Measurements from ENCODE around the gene ARL5C.

Gene ARL5C

DNA sequence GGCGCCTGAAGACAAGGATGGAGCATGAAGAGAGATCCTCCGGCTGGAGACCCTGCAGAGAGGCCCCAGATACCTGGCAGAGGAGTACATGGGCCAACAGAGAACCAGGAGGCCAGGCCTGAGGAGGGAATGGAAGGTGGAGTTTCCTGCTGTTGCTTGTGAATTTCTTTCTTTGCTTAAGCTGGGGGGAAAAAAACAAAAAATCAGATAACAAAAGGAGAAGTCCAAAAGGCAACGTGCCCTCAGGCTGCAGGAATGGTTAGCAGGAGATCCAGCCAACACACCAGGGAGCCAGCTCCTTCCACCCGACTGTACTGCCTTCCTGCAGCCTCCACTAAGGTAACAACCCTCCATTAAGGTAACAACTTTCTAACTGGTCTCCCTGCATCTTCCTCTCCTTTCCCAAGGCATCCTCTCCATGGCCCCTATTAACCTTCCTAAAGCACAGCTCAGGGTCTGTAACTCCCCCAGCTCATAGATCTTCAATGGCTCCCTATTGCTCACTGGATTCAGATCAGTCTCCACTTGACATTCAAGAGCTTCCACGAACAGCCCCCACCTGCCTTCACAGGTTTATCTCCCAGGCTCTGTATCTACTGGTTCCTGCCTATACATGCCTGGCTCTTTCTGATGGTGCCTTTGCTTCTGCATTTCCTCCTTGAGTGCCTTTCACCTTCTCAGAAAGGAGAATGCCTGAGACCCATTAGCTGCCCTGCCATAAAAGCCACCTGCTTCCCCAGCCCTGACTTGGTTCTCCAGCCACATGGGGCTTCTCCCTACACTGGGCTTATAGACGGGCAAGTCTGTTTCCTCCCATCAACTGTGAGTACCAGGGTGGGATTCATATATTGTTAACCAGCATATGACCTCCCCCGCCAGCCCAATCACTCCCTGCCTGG is 725 bp upstream of the ARL5C start:
- DNase-seq: no peak

DNA sequence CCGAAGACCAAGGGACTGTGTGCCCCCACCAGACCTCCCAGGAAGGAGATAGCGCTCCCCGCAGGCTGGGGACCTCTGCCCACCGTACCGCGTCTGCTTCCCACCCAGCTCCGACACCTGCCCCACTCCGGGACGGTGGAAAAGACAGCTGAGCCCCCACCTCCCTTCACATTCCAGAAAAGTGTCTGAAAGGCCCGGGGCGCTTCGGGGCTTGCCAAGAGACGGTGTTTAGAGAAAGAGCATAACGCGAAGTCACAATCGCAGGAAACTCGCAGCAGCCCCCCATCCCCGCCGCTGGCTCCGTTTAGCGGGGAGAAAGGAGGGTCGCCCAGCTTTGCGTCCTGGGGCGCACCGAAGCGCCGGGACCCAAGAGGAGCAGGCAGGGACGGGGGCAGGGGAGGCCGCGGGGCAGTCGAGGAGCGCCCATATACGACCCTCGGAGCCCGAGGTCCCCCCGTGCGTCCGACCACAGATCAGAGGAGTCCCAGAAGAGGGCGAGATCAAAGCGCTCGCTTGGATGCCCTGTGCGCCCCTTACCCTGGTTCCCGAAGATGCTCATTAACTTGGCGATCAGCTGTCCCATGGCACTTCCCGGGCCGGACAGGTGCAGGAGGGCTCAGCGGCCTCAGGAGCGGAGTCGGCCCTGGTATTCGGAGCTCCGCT is 652 bp downstream of the ARL5C start:
- no peak for DNase-seq

DNA sequence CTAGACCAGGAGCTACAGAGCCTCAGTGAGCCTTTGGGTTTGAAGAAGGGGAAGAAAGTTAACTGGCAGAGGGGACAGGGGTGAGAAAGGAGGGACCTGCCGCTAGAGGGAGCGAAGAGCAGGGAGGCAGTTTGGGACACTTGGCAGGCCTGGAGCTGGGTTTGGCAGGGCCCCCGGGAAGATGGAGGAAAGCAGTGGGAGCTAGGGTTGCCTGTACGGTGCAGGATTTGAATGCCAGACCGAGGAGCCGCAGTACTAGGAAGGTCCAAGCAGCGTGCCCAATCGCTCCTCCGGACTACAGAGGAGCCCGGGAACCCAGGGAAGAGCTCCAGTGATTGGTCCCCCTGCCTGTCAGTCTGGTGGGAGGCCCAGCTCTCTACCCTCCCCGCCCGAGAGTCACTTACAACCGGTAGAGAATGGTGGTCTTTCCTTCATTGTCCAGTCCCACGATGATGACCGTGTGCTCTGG is 1.3 kb downstream of the ARL5C start:
- peak; percentile 68 for DNase-seq

DNA sequence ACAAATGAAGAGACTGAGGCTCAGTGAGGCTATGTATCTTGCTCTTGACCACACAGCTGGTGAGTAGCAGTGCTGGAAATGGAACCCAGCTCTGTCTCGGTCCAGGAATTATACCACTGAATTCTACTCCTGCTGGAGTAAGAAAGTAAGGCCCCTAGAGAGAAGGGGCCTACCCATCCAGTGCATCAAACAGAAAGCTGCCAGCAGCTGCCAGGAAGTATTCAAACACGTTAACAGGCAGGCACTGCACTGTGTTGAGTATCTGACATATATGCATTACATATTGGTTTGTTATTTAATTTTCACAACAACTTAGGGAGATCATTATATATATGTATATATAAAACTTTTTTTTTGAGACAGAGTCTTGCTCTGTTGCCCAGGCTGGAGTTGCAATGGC is 4.0 kb downstream of the ARL5C start:
- no peak for DNase-seq

DNA sequence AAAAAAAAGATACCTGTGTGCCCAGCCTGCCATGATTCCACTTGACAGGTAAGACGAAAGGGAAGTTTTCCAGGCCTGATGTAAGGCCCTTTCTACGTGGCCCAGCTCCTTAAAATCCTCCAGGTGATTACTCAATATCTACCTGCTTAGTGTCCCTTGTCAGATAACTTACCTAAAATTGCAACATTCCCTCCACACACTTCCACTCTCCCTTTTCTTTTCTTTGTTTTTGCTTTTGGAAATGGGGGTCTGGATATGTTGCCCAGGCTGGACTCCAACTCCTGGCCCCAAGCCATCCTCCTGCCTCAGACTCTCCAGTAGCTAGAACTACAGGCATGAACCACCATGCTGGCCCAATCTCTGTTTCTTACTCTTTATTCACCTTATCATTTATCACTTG is 7.3 kb downstream of the ARL5C start:
- no peak for DNase-seq

DNA sequence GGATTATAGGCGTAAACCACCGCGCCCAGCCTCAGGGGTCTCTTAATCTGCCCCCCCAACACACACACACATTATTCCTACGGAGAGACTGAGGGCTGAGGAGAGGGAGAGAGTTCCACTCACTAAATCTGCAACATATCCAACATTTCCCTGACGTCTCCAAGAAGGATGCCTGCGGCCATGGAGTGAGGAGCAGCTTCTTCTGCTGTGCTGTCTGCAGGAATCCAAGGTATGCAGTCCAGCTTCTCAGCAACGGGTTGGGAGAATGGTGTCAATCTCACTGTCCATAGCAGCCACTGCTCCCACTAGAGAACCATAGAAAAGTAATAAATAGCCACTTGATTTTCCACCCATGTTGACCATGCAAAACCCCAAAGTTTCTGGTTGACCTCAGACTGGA is 9.5 kb downstream of the ARL5C start:
- DNase-seq: no peak

DNA sequence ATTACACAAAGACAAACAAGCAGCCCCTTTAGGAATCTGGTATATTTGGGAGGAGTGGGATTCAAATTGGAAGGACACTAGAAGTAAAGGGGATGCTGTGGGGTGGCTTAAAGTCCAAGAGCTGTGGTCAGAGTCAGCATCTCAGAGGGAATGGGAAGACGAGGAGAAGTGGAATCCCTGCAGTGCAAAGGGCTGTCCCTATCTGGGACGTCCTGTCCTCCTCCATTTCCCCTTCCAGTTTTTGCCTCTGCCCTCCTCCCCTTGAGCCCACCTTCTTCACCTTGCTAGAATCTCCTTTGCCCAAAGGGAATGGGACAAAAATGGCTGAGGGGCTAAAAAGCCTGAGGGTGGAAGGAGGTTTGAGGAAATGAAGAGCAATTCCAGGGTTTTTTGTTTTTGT is 10.3 kb downstream of the ARL5C start:
- no peak for DNase-seq

DNA sequence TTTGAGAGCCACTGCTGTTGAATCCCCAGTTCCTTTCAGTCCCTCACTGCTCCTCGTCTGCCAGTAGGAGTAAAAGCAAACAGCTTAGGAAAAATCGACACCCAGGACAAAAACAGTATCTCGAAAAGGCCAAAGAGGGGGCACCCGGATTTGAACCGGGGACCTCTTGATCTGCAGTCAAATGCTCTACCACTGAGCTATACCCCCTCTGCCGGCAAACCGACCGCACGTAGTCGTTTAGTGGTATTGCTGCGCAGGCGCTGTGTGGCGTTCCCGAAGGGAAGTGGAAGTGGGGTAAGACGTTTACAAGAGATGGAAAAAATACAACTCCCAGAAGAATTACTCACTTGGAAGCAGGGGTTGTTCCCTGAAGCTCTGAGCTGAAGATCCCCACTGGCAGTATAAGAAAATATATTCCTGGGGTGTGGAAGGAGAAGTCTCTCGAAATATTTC is 12.3 kb downstream of the ARL5C start:
- peak; percentile 98 to 99 for DNase-seq

DNA sequence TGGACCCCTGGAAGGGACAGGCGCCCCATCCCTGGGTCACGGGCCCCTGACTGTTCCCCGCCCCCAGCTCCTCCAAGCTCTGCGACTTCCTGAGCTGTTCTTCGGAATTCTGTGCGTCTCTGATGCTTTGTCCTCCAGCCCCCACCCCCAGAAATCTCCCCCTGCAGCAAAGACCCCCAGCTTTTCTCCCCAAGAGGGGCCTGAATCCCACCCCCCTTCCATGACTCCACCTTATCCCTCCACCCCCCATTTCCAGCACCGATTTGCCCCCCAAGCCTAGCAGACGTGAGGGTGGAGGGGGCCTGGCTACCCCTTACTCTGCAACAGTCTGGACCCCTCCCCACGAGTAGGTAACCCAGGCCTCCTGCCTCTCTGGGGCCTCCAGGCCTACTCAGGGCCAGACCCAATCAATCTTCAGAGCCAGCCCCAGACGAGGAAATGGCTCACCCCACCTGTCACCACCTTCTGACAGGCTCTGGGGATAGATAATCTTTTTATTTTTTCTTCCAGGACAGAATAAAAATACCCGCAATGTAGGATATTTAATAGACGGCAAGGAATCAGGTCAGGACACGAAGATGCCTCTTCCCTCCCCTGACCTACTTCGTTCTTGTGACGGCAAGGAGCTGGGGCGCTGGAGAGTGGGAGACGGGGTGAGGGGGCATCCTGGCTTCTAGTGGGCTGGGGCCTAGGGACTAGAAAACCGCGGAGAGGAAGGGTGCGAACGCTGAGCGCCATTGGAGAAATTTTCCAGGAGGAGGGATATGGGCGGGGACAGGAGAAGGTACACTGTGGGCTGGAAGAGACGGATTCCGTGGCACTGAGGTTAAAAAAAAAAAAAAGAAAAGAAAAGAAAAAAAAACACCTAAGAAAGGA is 13.8 kb downstream of the ARL5C start:
- DNase-seq: peak in 1 of 2 donors; percentile 12

DNA sequence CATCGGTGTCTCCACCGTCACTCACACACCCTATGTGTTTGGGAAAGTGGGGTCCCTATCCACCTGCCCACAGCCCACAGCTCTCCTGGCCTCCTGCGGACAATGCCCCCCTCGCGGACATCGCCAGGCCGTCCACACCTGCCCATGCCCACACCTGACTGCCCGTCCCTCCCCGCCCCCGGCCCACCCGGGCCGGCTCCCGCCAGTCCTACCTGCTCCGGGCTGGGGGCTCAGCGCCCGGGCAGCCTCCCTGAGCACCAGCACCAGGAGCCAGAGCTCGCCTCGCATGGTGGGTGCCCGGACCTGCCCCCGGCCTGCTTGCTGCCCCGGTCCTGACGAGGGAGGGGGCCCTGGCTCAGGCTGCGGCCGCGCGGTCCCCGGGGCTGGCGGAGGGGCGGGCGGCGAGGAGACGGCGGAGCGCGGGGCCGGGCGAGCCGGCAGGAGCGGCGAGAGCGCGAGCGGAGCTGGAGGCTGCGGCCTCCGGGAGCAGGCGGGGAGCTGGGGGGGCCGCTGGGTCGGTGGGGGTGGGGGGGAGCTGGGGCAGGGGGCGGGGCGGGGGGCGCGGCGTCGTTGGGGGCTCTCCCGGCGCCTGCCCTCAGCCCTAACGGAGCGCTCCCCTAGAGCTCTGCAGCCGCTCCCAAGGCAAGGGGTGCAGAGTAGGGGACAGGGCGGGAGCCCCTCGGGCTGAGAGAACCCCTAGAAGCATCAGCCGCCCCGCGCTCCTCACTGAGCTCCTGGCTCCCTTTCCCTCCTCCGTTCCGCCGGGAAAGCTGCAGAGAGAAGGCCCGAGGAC is 14.6 kb downstream of the ARL5C start, which contains the start of gene PLXDC1:
Gene PLXDC1, minus strand, starts transcription at position 488 of the 793 bp plus-strand sequence. Its CDS starts 200 bp downstream, at position 288.
- DNase-seq: no peak

DNA sequence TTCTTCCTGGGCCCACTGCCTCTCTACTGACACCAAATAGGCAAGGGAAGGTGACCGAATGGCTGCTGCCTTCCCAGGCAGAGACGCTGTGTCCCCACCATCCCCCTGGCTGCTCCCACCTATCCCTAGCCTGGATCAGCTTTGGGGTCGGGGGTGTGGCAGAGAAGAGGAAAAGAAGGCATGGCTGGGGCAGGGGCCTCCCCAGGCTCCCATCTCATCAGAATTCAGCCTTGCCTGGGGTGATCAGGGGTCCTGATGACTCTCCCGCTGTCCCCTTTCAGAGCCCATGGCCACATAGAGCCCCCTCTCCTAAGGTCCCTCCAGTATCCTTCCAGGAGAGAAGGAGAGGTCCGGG is 15.2 kb downstream of the ARL5C start:
- no peak for DNase-seq

DNA sequence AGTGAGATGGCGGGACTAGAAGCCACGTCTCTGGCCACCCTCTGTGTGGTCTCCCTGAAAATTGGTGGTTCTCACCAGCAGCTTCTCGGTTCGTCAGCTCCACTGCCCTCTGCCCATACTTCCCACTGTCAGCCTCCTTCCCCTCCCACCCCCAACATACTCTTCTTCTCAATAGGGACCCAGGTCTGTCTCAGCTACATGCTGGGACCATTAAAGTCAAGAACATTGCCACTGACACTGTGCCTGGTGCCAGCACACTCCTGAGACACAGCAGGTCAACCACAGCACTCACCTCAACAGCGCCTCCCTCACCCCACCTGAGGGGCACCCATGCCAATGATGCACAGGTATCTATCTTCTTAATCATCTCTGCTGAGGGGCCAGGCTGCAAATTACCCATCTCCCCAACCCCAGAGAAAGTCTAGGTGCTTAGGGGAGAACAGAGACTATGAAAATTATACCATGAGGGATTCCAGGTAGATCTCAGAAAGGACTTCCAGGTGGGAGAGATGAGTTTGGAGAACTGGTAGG is 15.8 kb downstream of the ARL5C start:
- no peak for DNase-seq

DNA sequence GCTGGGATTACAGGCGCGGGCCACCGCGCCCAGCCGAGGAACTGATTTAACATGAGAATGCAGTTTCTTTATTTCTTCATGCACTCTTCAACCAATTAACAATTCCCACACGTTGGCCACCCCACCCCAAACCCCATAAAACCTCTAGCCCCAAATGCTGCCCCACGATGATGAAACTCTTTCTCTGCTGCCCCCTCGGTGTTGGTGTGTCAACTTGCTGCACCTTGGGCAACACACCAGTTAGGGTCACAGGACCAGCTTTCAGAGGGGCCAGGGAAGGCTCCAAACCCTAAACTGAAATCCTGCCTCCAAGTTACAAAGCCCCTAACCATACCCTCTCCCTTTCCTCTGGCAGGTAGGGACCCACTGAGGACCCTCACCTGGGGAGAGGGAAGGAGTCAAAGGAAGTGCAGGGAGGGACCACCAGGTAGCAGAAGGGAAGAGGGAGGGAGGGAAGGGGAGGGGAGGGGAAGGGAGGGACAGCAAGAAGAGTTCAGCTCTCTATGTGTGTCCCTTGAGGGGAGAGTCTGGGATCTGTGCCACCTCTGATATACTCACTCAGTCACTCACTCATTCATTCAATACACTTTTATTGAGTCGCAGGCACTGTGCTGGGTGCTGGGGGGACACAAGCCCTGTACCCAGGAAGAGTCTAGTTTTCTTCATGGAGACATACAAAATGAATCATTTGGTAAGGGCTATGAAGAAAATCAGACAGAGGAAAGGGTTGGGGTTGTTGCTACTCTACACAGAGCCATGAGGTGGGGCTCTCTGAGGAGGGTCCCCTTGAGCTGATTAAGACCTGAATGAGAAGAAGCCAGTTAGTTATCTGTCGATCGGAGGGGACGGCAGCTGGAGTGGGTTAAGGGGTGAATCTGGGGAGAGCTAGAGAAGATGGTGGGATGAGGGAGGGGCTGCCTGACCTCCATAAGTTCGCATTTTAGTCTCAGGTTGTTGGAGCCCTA is 18.5 kb downstream of the ARL5C start:
- DNase-seq: no peak

DNA sequence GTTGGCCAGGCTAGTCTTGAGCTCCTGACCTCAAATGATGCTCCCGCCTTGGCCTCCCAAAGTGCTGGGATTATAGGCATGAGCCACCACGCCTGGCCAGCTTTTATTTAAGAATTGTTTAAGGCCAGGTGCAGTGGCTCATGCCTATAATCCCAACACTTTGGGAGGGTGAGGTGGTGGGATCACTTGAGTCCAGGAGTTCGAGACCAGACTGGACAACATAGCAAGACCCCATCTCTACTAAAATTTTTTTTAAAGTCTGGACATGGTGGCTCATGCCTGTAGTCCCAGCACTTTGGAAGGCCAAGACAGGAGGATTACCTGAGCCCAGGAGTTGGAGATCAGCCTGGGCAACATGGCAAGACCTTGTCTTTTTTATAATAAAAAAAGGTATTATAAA is 19.7 kb downstream of the ARL5C start:
- no peak for DNase-seq

DNA sequence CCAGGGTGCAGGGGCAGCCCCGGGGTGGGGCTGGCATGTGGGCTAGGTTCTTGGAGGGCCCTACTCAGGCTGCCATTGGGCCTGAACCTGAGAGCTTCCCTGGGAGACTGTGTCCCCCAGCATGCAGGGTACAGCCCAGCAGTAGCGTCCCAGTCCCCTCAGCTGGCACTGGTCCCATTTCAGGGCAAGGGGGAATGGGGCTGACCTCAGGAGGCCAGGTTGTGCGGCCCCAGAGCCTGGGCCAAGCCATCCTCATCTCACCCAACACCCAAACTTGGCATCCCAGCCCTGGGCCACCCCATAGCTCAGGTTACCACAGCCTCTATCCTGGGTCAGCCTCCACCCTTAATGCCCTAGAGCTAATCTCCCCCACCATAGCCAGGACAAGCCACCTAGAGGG is 20.8 kb downstream of the ARL5C start:
- no peak for DNase-seq

DNA sequence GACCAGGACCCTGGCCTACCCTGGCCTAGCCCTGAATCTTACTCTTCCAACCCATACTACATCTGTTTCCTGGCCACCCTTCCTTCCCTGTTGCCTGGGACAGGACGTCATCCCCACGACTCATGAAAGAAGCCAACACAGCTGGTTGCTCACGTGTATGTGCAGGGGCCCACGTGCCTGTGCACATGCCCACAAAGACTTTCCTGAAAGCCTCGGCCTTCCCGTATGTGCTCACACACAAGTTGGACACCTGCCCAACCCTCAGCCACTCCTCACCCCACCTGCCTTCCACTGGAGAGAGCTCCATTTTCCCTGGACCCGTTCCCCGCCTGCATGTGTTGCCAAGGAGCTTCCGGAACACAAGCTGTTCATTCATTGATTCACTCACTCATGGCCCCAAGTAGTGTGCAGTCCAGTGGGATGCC is 21.5 kb downstream of the ARL5C start:
- no peak for DNase-seq

DNA sequence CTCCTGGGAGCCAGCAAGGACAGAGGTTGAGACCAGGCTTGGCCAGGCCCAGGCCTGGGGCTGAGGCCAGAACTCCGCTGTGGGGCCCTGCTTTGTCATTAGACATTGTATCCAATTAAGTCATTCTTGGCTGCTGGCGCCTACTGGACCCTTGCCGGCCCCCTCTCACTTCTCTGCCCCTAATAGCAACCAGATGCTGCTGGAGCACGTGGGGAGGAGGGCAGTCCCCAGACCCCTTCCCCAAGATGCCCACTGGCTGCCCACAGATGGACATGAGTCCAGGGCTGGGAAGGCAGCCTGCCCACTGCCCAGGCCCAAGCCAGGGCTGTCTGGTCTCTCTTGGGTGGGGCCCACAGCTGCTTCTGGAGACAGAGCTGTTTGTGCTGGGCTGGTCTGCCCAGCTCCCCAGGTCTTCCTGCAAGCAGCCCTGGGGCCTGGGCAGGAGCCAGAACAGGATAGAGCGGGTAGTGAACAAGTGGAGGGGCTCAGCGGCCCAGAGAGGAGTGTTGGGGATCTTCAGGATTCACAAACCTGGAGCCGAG is 22.3 kb downstream of the ARL5C start:
- DNase-seq: no peak

DNA sequence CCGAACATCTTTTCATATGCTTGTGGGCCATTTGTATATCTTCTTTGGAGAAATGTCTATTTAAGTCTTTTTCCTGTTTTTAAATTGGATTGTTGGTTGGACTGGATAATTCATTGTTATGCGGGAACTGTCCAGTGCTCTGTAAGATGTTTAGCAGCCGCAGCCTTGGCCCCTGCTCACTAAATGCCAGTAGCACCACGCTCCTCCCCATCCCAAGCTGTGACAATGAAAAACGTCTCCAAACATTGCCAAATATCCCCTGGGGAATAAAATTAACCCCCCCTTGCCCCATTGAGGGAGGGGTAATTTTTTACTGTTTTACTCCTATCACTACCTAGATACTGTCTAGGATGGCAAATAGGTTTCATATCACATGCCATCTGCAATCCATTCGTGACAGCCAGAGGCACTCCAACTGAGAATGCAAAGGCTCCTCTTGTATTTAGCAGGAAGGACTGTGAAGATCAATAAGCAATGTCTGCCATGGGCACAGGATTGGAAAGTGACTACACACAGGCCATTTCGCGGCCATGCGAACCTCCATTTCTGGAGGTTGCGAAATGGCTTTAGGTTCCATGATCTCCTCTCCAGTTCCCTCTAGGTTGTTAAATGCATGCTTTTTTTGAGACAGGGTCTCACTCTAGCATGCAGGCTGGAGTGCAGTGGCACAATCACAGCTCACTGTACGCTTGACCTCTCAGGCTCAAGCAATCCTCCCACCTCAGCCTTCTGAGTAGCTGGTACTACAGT is 23.9 kb downstream of the ARL5C start:
- DNase-seq: no peak

DNA sequence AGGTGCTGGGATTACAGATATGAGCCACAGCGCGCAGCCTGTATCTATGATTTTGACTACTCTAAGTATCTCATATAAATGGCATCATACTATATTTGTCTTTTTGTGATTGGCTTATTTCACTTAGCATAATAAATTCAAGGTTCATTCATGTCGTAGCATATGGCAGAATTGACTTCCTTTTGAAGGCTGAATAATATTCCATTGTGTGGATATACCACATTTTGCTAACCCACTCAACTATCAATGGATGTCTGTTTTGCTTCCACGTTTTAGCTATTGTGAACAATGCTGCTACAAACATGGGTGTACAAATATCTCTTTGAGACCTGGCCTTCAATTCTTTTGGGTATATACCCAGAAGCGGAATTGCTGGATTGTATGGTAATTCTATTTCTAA is 24.7 kb downstream of the ARL5C start:
- DNase-seq: no peak

DNA sequence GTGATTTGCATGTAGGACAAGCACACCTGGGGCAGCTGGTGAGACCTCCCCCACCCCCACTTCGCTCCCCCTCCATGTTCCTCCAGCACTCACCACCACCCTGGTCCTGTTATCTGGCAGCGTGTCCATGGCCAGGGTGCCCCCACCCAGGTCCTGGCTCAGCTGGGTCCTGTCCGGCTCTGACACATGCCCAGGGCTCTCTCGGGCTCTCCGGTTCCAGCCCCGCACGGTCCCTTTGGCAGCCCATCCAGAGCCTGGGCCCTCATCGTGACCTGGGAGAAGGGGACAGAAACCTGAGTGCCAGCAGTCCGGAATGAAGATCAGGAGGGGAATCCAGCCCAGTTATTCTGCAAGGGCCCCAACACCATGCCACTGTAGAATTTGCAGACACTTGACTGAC is 26.4 kb downstream of the ARL5C start:
- no peak for DNase-seq
